UCSD-AML1 (cell line): ENCODE measurements around the gene METTL13.

Source experiments
- DNase-seq: peaks from one replicate; lab custom pipeline; 2025; ENCODE audit not compliant: unreplicated experiment; lab: John Stamatoyannopoulos, UW

Gene METTL13, protein sequence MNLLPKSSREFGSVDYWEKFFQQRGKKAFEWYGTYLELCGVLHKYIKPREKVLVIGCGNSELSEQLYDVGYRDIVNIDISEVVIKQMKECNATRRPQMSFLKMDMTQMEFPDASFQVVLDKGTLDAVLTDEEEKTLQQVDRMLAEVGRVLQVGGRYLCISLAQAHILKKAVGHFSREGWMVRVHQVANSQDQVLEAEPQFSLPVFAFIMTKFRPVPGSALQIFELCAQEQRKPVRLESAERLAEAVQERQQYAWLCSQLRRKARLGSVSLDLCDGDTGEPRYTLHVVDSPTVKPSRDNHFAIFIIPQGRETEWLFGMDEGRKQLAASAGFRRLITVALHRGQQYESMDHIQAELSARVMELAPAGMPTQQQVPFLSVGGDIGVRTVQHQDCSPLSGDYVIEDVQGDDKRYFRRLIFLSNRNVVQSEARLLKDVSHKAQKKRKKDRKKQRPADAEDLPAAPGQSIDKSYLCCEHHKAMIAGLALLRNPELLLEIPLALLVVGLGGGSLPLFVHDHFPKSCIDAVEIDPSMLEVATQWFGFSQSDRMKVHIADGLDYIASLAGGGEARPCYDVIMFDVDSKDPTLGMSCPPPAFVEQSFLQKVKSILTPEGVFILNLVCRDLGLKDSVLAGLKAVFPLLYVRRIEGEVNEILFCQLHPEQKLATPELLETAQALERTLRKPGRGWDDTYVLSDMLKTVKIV

DNA sequence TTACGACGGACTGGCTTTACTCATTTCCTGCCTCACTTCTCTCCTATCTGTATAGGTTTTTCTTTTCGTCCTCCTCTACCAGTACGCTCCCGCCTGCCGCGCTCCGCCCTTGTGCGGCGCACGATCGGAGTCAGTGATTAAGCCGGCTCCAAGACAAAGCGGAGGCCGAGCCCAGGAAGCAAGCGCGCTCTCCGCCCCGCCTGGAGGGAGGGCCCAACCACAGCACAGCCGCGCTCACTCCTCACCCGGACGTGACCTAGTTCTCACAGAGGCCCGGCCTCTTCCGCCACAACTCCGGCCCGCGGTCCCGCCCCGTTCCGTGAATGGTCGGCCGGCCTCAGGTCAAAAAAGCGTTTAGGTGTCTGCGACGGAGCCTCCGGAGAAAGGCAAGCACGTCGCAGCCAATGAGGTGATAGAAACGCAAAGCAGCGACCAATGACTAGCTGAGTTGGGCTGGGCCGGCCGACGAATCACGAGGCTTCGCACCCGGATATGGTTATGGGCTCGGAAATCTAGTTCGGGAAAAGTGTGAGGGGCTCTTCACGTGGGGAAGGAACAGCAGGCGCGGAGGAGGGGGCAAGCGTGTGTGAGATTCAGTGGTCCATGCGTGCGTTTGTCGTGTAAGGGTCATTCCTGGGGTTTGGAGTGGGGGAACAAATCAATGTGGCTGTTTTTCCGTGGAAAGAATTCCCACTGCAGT is at the start of gene METTL13:
TSS of gene METTL13 (plus strand) at position 485 of the 700 bp plus-strand sequence. CDS start 308 bp downstream, outside the sequence.
- DNase-seq = peak; percentile 99

DNA sequence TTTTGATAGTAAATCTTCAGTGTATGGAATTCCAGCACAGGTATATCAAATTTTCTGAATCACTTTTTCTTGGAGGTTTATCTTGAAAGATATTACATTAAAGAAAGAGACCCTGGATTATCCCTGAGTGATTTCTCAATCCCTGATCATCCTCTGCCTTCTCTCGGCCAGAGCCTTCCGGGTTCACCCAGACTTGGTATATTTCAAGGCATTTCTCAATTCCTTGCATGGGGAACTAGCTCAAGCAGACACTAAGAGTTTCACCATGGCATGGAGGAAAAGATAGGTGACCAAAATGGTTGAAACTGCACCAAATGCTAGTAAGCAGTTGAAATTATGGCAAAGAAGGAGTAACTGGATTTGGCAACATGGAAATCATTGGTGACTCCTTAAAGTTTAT is 45.3 kb upstream of the METTL13 start:
- DNase-seq = no peak

DNA sequence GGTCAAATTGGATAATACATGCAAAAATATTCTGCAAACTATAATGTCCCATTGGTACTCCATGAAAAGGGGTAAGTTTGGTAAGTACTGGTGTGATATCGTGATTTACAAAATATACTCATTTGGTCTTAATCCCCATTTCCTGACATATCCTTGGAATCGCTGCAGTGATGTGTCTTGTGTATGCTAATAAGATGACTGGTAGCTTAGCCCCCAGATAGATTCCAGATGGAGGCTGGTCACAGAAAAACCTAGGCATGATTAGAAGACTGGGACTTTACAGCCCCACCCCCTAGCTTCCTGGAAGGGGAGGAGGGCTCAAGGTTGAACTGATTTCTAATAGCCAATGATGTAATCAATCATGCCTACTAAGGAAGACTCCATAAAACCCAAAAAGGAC is 42.5 kb upstream of the METTL13 start:
- DNase-seq = no peak

DNA sequence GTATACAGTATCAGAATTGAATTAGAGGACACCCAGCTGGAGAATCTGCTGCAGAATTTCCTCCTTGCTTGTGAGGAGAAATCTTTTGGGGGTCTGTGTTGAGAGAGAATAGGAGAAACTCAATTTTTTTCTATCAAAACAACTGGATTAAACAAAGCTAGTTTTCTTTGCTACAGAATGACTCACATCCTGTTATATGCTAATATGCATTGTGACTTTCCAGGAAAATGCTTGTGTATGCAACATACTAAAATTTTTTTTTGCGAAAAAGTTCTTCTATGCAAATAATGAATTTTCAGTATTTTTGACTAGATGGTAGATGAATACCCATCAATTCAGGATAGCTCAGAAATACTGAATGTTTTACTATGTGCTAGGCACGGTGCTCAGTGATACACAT is 41.8 kb upstream of the METTL13 start:
- no peak for DNase-seq

DNA sequence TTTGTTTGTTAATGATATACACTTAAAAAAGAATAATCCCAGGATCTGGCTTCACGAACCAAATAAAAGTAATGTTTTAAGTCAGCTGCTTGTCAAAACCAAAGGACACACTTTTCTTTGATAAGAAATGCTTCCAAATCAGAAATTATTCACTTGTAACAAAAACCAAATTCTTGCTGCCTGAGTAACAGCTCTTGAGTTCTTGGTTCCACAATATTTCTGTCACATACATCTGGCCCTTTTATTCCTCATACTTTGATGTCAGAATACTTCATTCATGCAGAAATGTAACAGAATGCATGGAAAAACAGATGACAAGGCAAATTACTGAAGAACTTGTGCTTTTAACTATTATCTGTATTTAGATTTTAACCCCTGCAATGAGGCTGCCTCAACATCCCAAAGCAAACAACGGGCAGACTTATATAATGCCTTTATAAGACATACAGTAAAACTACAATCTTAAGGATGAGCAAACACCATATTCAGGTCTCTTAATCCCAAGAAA is 41.0 kb upstream of the METTL13 start:
- DNase-seq = no peak

DNA sequence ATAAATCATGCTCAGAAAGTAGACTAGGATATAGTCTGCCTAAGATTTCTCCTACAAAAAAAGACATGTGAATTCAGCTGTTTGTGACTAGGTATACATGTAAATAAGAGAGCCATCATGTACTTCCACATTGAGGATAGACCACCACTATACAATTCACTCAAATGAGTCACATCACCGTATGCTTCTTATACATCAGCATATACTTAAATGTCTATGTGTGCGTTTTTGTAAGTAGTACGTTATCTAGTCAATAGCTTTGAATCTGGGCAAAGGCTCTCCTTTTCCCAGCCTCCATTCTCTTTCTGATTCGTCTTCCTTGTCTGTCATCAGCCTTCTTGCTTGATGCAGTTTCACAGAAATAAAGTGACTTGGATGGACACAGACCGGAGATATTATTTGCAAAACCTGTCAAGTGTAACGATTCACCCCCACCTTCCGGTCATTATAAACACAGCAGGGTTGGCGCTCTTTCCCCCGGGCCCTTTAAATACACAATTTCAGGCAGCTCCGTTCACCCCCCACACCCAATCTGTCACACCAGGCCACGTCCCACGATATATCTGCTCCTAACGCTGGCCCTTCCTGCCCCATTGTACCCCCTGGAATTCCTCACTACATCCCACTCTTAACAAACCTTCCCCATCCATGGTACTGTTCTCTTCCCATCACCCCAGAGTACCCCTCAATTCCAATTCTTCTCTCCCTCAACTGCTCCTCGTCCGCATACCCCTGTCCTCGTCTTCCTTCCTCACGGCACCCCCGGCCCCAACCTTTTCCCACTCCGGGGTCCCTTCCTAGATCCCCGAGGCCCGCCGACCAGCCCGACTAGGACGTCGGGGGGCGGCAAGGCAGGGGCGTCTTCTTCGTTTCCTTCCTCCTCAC is 40.2 kb upstream of the METTL13 start:
- DNase-seq = peak; percentile 51

DNA sequence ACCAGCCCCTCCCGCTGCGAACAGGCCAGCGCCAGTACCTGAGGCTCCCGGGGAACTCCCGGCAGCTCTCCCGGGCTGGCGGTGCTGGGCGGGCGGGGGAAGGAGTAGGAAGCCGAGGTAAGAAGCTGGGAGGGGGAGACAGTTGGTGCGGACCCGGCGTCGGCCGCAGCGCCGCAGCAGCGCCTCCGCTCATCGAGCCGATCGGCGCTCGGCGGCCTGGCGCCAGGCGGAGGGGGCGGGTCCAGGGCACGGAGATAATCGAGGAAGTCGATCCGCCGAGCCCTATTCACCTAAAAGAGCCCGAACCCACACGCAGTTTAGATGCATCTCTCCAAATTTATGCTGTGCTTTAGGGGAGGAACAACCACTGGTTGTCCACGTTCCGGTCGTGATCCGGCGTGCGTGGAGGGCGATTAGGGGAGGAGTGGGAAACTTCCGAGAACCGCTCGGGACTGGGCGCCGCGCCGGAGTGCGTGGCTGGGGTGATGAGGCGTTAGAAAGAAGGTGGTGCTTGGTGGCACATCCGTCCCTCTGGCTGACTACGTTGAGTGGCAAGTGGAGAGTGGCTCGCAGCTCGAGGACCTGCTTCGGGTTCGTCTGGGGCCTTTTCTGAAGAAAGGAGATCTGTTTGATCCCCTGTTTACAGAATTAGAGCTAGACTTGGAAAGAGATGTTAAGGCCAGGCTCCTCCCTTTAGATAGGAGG is 39.4 kb upstream of the METTL13 start, which contains the start of gene VAMP4:
TSS of gene VAMP4 (minus strand) at position 194 of the 705 bp plus-strand sequence. CDS start 3,651 bp downstream, outside the sequence.
- DNase-seq = peak; percentile 90

DNA sequence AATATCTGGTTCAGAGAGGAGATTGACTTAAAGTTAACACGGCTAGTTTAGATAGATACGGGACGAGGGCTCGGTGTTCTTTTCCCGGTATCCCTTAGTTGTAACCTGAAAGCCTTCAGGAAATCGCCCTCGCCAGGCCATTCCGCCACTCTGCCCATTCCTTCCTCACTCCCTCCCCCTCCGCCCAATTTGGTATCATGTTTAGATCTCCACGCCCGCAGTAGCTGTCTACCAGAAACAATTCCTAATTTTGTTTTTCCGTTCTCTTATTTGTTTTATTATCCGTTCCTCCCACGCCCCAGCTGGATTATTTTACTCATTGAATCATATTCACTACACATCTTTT is 38.9 kb upstream of the METTL13 start:
- DNase-seq = peak; percentile 54

DNA sequence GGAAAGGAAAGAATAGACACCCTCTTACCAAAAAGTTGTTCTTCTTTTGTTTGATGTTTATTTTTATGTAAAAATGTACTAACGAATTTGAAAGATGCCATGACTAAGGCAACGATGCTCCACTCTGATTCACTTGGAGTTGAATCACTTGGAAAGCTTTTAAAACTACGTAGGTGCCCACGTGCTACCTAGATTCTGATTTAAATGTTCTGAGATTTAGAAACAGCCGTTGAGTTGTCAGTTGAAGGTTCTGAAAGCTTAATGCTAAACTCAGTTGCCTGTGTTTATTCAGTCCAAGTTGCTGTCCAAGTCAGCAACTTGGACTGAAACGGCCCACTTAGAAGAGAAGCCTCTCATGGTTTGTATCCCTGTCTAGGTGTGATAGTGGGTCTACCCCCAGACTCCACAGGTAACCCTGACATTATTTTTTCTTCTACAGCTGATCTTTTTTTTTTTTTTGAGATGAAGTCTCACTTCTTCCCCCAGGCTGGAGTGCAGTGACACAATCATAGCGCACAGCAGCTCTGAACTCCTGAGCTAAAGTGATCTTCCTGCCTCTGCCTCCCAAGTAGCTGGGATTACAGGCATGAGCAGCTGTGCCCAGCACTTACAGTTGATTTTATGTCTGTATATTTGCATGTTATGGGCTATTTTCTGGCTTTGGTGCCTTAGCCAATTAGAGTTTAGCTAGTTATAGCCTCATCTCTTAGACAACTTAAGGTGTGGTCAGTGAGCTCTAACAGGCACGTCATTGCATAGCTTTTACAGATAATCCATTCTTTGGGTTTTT is 38.2 kb upstream of the METTL13 start:
- DNase-seq = no peak

DNA sequence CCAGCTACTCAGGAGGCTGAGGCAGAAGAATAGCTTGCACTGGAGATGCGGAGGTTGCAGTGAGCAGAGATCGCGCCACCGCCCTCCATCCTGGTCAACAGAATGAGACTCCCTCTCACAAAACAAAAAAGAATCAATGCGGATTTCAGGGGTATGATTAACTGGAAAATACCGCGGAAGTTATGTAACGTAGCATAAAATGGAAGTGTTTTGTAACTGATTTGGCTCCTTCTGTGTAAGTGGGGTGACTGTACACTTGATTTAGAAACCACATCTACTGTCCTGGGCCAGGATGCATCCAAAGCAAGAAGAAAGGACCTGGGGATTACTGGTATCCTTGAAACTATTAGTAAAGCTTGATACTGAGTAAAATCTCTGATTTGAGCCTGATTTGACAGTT is 36.5 kb upstream of the METTL13 start:
- no peak for DNase-seq

DNA sequence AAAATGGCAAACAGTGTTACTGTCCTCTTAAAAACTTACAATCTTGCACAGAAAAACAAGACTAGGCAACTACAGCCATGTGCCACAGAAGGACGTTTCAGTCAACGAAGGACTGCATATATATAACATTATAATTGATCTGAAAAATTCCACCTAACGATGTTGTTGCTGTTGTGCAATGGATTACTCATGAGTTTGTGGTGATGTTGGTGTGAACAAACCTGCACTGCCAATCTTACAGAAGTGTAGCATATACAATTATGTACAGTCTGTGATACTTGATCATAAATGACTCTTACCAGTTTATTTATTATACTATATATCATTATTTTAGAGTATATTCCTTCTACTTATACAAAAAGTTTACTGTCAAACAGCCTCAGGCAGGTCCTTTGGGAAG is 32.8 kb upstream of the METTL13 start:
- DNase-seq = no peak

DNA sequence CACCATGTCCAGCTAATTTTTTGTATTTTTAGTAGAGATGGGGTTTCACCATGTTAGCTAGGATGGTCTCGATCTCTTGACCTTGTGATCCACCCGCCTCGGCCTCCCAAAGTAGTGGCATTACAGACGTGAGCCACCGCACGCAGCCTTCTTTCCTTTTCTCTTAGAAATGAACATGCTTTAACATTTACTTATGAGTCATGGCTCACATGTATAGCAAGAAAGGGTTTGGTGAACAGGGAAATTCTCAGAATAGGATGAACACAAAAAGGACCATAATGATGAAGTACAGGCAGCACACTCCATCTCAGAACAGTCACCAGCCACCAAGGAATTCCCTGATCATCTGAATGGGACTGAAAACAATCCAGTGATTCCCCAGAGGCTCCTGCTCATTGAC is 30.2 kb upstream of the METTL13 start:
- no peak for DNase-seq

DNA sequence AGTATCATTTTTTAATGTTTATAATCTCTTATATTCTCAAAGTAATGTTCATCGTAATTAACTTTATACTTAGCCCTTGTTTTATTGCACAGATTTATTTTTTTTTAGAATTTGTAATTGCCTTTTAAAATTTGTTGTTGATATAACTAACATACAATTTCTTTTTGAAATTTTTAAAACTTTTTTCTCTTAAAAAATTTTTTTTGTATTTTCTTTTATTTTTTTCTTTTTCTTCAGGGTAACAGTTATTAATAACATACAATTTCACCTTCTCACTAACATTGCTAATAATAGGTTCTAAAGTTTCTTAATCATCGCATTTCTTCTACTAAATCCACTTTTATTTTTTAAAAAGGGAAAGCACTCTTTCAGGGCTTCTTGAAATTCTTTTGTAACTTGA is 28.3 kb upstream of the METTL13 start:
- no peak for DNase-seq

DNA sequence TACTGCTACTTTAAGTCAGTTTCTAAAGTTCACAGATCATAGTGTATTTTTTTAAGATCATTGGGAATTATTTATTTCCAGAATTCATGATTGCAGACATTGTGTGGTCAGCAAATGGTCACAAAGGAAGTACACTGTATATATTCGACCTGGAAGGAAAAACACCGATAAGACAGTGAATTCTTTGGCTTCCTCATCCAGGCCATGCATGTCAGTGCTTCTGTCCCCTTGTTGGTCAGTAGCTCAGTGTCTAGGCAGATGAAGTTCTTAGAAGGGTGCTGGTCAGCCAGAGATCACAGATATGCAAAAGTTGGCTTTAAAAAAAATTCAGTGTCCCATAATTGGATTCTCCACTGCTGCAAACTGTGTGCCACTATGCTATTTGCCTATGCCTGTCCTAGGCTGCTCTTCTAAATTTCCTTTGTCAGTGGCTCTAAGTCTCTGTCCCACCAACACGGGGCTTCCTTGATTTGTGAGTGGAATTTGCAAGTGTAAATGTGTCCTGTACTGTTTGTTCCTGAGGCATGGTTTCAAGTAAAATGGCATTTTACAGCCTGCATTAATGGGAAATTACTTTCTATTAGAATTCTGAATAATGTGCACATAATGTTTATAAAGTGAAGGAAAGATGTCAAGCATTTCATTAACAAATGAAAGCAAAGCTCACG is 27.6 kb upstream of the METTL13 start:
- DNase-seq = no peak

DNA sequence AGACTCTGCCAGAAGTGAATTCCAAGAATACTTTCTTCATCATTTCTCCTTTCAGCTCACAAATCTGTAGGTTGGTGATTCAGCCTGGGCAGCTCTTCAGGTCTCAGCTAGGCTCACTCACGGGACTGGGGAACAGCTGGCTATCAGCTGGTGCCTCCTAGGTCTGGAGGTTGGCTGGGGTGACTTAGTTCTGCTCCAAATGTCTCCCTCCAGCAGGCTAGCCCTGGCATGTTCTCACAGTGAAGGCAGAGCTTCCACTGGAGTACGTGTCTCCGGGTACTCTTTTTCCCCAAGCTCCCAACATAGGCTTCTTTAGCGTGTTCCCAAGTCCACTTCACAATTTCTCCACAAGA is 27.1 kb upstream of the METTL13 start:
- no peak for DNase-seq

DNA sequence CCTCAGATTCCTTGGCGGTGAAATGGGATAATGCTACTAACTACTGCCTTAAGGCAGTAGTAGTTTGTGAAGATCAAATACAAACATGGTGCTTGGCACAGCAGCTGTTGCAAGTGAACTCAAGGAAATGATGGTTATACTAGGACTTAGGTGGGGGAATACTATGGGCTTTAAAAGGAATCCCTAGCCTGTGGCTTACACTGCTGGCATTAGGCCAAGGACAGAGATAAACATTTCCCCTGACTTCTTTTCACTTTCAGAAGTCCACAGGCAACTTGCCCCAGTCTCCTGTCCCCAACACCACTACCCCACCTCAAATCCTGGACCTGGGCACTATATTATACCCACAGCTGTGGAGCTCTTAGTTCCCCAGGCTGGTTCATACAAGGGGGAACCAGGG is 26.5 kb upstream of the METTL13 start:
- DNase-seq = no peak

DNA sequence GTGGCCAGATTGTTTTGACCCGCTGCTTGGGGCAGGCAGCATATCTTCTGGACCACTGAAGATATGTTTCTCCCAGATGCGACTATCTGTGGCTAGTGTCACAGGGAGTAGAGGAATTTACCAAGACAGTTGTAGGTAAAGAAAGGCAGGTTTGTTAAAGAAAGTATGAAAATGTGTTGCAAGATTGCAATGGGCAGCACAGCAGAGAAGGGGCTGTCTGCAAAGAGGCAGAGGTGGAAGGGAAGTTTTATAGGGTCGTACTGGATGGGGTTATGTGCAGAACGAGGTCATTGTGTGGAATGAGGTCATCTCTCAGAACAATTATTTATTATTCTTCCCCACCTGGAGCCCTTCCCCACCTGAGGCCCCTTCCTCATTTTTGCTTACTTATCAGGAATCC is 24.6 kb upstream of the METTL13 start:
- no peak for DNase-seq

DNA sequence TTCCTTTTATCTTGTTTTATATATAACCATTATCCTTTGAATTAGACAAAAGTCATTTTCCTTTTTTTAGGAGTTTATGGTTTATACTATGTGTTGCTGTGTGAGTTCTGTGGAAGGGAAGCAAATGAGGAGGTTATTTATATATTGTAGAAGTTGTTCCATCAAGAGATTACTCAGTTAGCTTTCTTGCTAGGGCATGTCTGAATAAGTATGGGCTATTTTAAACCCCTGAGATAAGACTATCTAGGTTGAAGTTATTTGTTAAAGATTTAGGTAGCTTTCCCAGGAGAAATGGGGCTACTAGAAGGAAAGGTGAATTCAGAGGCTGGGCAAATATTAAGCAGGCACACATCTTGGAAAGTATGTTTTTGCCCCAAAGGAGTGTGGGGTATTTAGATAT is 23.4 kb upstream of the METTL13 start:
- DNase-seq = no peak

DNA sequence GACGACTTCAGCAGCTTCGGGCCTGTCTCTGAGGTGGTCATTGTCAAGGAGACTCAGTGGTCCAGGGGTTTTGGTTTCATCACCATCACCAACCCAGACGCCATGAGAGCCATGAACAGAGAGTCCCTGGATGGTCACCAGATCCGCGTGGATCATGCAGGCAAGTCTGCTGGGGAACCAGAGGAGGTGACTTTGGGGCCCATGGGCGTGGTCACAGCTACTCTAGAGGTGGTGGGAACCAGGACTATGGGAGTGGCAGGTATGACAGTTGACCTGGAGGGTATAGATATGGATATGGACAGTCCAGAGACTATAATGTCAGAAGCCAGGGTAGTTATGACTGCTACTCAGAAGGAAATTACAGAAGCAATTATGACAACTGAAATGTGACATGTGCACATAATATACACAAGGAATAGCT is 19.3 kb upstream of the METTL13 start:
- DNase-seq = no peak
